IMR-90 (cell line): Measurements from ENCODE around the gene ABCB10. TPM values are rescaled to one million over a fixed set of nuclear protein-coding genes. Genes with fewer than 3 reads are reported as not detected.

Experiments used
- ATAC-seq: fragments of 200-7000 bp; cut with Tn5 transposase; 2 replicates; pipeline ENCODE4 v1.9.1; 2020; ENCODE audit warnings: low read depth, mild to moderate bottlenecking, moderate library complexity
- BruUV-seq: library from RNA; stranded (reverse); fragments of 400-500 nt; replicated peaks from 2 replicates; lab custom pipeline; 2021; lab: Mats Ljungman, UMichigan
- CTCF ChIA-PET: fragments of 300-600 bp; formaldehyde crosslinking; extraction: SDS; loops from one replicate; lab custom pipeline; 2021; ENCODE audit warnings: antibody characterized with exemption; lab: Yijun Ruan, JAX
- POLR2A ChIA-PET: fragments of 300-600 bp; sonication (Branson Sonifier 250); formaldehyde crosslinking; loops from one replicate; lab custom pipeline; 2022; ENCODE audit warnings: antibody characterized with exemption; ENCODE audit not compliant: unreplicated experiment; lab: Charles Lee
- DNase-seq: peaks from one replicate; pipeline ENCODE4 v3.0.0; 2013
- H2AFZ ChIP-seq: replicated peaks from 2 replicates; pipeline ENCODE3; 2013; ENCODE audit warnings: low read length, mild to moderate bottlenecking; ENCODE audit not compliant: poor library complexity
- H2AK5ac ChIP-seq: 2 replicates; pipeline ENCODE4 v1.6.1; 2013; ENCODE audit warnings: low read depth, low read length, inconsistent platforms
- H2AK9ac ChIP-seq: replicated peaks from 2 replicates; pipeline ENCODE3; 2013; ENCODE audit warnings: mild to moderate bottlenecking, low read depth, low read length, moderate library complexity; ENCODE audit not compliant: poor library complexity
- H2BK120ac ChIP-seq: 2 replicates; pipeline ENCODE4 v1.6.1; 2013; ENCODE audit warnings: low read depth, low read length, inconsistent platforms
- H2BK15ac ChIP-seq: 3 replicates; pipeline ENCODE4 v1.6.1; 2013; ENCODE audit warnings: low read depth, low read length, inconsistent platforms
- H2BK20ac ChIP-seq: 2 replicates; pipeline ENCODE4 v1.6.1; 2013; ENCODE audit warnings: low read depth, mild to moderate bottlenecking, inconsistent platforms, low read length, moderate library complexity
- H2BK5ac ChIP-seq: 2 replicates; pipeline ENCODE4 v1.6.1; 2013; ENCODE audit warnings: mild to moderate bottlenecking, low read depth, low read length, inconsistent platforms; ENCODE audit not compliant: poor library complexity, severe bottlenecking
- H3K14ac ChIP-seq: replicated peaks from 2 replicates; pipeline ENCODE4 v1.6.1; 2013; ENCODE audit warnings: low read depth, low read length, inconsistent platforms
- H3K18ac ChIP-seq: 2 replicates; pipeline ENCODE4 v1.6.1; 2013; ENCODE audit warnings: low read depth, low read length, control low read depth
- H3K23ac ChIP-seq: 2 replicates; pipeline ENCODE4 v1.6.1; 2013; ENCODE audit warnings: low read depth, low read length, inconsistent platforms
- H3K27ac ChIP-seq: 2 replicates; pipeline ENCODE4 v1.5.1; 2013; ENCODE audit warnings: mild to moderate bottlenecking, control low read depth, low read length; ENCODE audit not compliant: insufficient read depth
- H3K27me3 ChIP-seq: 2 replicates; pipeline ENCODE4 v1.6.1; 2013; ENCODE audit warnings: low read length; ENCODE audit not compliant: control insufficient read depth, insufficient read depth
- H3K36me3 ChIP-seq: 2 replicates; pipeline ENCODE4 v1.6.1; 2013; ENCODE audit warnings: low read length, mixed read lengths; ENCODE audit not compliant: control insufficient read depth, insufficient read depth
- H3K4ac ChIP-seq: 2 replicates; pipeline ENCODE4 v1.6.1; 2013; ENCODE audit warnings: low read depth, low read length, inconsistent platforms
- H3K4me1 ChIP-seq: 2 replicates; pipeline ENCODE4 v1.6.1; 2013; ENCODE audit warnings: low read length, mixed read lengths; ENCODE audit not compliant: control insufficient read depth, insufficient read depth
- H3K4me2 ChIP-seq: 2 replicates; pipeline ENCODE4 v1.6.1; 2013; ENCODE audit warnings: low read depth, mild to moderate bottlenecking, control low read depth, low read length, moderate library complexity
- H3K4me3 ChIP-seq: 2 replicates; pipeline ENCODE4 v1.5.1; 2013; ENCODE audit warnings: low read depth, mild to moderate bottlenecking, control low read depth, low read length, moderate library complexity; ENCODE audit not compliant: insufficient read depth
- H3K56ac ChIP-seq: 2 replicates; pipeline ENCODE4 v1.6.1; 2013; ENCODE audit warnings: low read length, inconsistent platforms; ENCODE audit not compliant: insufficient read depth; ENCODE audit errors: extremely low read depth
- H3K79me1 ChIP-seq, 2 experiments: 2 replicates each; pipeline ENCODE4 v1.6.1; 2013; ENCODE audit warnings: low read length in 2 of 2, inconsistent platforms in 1 of 2, low read depth in 1 of 2
- H3K9ac ChIP-seq: 2 replicates; pipeline ENCODE4 v1.6.1; 2013; ENCODE audit warnings: low read depth, low read length, control low read depth
- H3K9me1 ChIP-seq: 2 replicates; pipeline ENCODE4 v1.6.1; 2013; ENCODE audit warnings: low read length, inconsistent platforms; ENCODE audit not compliant: insufficient read depth
- H3K9me3 ChIP-seq: 2 replicates; pipeline ENCODE4 v1.6.1; 2013; ENCODE audit warnings: low read length; ENCODE audit not compliant: control insufficient read depth, insufficient read depth
- H4K20me1 ChIP-seq: 2 replicates; pipeline ENCODE4 v1.6.1; 2013; ENCODE audit warnings: low read length, inconsistent platforms; ENCODE audit not compliant: insufficient read depth
- H4K5ac ChIP-seq: 2 replicates; pipeline ENCODE4 v1.6.1; 2013; ENCODE audit warnings: mild to moderate bottlenecking, low read depth, low read length, control low read depth
- H4K8ac ChIP-seq, 2 experiments: 2 replicates each; pipeline ENCODE4 v1.6.1; 2013; ENCODE audit warnings: low read depth in 2 of 2, low read length in 2 of 2, control low read depth in 1 of 2, inconsistent platforms in 1 of 2
- H4K91ac ChIP-seq: 2 replicates; pipeline ENCODE4 v1.6.1; 2013; ENCODE audit warnings: low read depth, low read length, inconsistent platforms; ENCODE audit not compliant: insufficient read depth
- CHD1 ChIP-seq: IDR thresholded peaks from 2 replicates; pipeline ENCODE4 v1.6.1; 2012; ENCODE audit warnings: low read depth, low read length, improper control_type of control experiment
- POLR2A ChIP-seq: IDR thresholded peaks from 2 replicates; pipeline ENCODE4 v1.6.1; 2012; ENCODE audit warnings: mild to moderate bottlenecking, low read depth, low read length
- WGBS, 2 experiments: methylation state at CpG; one replicate each; pipeline versions ENCODE4 v1.1.5 to v1.1.7; 2013; ENCODE audit warnings: missing lambda C conversion rate in 2 of 2; ENCODE audit not compliant: insufficient read length in 1 of 2; ENCODE audit errors: extremely low coverage in 2 of 2; 5-methylcytosine and 5-hydroxymethylcytosine counted together
- dilution Hi-C: fragments of 300-500 bp; cut with HindIII; formaldehyde crosslinking; loops from one replicate; pipeline ENCODE4 v1.14.3; 2018; ENCODE audit warnings: low sequenced_read_pairs; ENCODE audit not compliant: unreplicated experiment
- in situ Hi-C: fragments of 300-500 bp; cut with MboI; formaldehyde crosslinking; loops from 3 replicates; pipeline ENCODE4 v1.14.3; 2019; ENCODE audit warnings: low sequenced_read_pairs, inconsistent platforms, mixed read lengths
- intact Hi-C: fragments of 100-400 bp; cut with micrococcal nuclease; formaldehyde crosslinking; loops from 2 replicates; pipeline ENCODE4 v1.10.0; 2022
- polyA plus RNA-seq, 3 experiments: library from polyadenylated mRNA; depleted of rRNA; stranded (reverse); fragments of >200 nt; gene quantifications; 2 replicates each; pipeline ENCODE4 v1.2.3, GENCODE V29; 2012; ENCODE audit warnings: low replicate concordance in 1 of 3
- total RNA-seq: library from RNA; depleted of rRNA; stranded (reverse); fragments of >200 nt; gene quantifications from 2 replicates; pipeline ENCODE4 v1.2.3, GENCODE V29; 2012

Gene ABCB10
- total and polyA plus RNA-seq, 2 of the 4 experiments (the other 2 are of a cell fraction), result 6.5 to 10.9 TPM

DNA sequence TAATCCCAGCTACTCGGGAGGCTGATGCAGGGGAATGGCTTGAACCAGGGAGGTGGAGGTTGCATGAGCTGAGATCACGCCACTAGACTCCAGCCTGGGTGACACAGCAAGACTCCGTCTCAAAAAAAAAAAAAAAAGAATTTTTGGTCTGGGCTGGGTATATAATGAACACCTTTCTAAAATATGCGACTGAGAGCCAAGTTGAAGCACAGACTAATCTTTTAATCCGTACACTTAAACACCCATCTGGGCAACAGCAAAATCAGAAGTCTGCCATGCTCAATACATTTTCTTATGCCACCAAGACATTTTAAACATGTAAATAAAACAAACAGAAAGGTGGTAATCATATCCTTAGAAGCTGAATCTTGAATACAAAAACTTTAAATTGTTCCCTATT lies 31.6 kb upstream of the ABCB10 start:
- WGBS, 2 experiments, result 80% methylated on average over 1 of the region's 5 CpGs; no CpG with 5 or more reads in 1 of the 2 experiments
- dilution Hi-C loops (no loop called here), in situ Hi-C loops (no loop called here), intact Hi-C loops (no loop called here)
- no peak overlapping the region for H4K5ac ChIP-seq
- H3K56ac ChIP-seq, result no peak overlapping the region
- no peak overlapping the region for H4K8ac ChIP-seq
- ATAC-seq (no peak), DNase-seq (no peak)
- H3K79me1 ChIP-seq, result peaks cover 14 to 15% of the 10 kb centered on the region in 2 experiments
- no peak overlapping the region for H2BK20ac ChIP-seq
- H3K27me3 ChIP-seq, result no peaks in the 10 kb centered on the region
- no peak overlapping the region for H3K4me3 ChIP-seq
- no peaks in the 10 kb centered on the region for H3K9me3 ChIP-seq
- H2BK5ac ChIP-seq, result no peak overlapping the region
- no peak overlapping the region for H3K4me2 ChIP-seq
- no peak overlapping the region for H2AK5ac ChIP-seq
- H3K9ac ChIP-seq, result no peak overlapping the region
- no peak overlapping the region for H3K14ac ChIP-seq
- H3K4me1 ChIP-seq, result no peaks in the 10 kb centered on the region
- no peak overlapping the region for H2AK9ac ChIP-seq
- H3K18ac ChIP-seq, result no peak overlapping the region
- no peak for TF ChIP-seq CHD1
- no peak for TF ChIP-seq POLR2A
- H3K36me3 ChIP-seq, result peaks cover 15% of the 10 kb centered on the region
- no peaks in the 10 kb centered on the region; the same call in 1 of the 2 replicates for H4K20me1 ChIP-seq
- no peak overlapping the region for H2BK15ac ChIP-seq
- ChIA-PET POLR2A (no interaction called here), CTCF (interaction anchor here (1.3 kb wide), 1 partner anchor 11 kb away, joined by 3 read pairs; no protein-coding TSS in a partner anchor)
- H3K23ac ChIP-seq, result no peak overlapping the region
- 0 out of 2 replicates have a peak, but pooled peaks cover 7% of the 10 kb centered on the region for H3K9me1 ChIP-seq
- no peak overlapping the region for H2AFZ ChIP-seq
- BruUV-seq, result no TSS peak
- H4K91ac ChIP-seq, result no peak overlapping the region
- H3K4ac ChIP-seq, result no peak overlapping the region
- H2BK120ac ChIP-seq, result no peak overlapping the region
- no peak overlapping the region for H3K27ac ChIP-seq
